Measurements from ENCODE around the gene C2orf78.
"Not testable (repeated sequence)": the region's sequence is repeated elsewhere in the genome, so short reads cannot be mapped to it uniquely, and the experiment has no call there.

C2orf78 gene

GRCh38 chr2:73766349-73766748 lies 17.6 kb upstream of the C2orf78 start:
- DNase-seq (ENCODE audit: low read depth) = no peak
- no peak overlapping the region for H3K4me3 ChIP-seq (ENCODE audit: control insufficient read depth, low read depth, low read length)
- TF ChIP-seq, protein P1, sequence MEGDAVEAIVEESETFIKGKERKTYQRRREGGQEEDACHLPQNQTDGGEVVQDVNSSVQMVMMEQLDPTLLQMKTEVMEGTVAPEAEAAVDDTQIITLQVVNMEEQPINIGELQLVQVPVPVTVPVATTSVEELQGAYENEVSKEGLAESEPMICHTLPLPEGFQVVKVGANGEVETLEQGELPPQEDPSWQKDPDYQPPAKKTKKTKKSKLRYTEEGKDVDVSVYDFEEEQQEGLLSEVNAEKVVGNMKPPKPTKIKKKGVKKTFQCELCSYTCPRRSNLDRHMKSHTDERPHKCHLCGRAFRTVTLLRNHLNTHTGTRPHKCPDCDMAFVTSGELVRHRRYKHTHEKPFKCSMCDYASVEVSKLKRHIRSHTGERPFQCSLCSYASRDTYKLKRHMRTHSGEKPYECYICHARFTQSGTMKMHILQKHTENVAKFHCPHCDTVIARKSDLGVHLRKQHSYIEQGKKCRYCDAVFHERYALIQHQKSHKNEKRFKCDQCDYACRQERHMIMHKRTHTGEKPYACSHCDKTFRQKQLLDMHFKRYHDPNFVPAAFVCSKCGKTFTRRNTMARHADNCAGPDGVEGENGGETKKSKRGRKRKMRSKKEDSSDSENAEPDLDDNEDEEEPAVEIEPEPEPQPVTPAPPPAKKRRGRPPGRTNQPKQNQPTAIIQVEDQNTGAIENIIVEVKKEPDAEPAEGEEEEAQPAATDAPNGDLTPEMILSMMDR (conservative IDR thresholded peaks at IDR 0.05; ENCODE audit: control insufficient read depth, insufficient read depth, low read depth, low read length) = no peak

DNA sequence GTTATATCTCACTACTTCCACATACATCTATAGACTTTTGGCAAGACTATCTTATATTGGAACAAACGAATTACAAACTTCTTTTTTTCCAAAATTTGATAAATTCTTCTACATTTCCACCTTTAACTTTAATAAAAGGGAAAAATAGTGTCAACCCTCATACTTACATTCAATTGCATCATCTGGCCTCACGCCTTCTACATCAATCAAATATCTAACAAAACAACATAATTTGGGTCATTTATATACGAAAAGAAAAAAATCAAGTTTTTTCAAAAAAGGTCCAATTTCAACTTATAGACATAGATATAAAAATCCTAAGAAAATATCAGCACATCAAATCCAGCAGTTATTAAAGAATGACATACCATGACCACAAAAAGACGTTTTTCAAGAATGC lies 17.0 kb upstream of the C2orf78 start:
- TF ChIP-seq, protein P1 (conservative IDR thresholded peaks at IDR 0.05; ENCODE audit: control insufficient read depth, insufficient read depth, low read depth, low read length) = no peak
- H3K4me3 ChIP-seq (ENCODE audit: control insufficient read depth, low read depth, low read length) = no peak overlapping the region
- DNase-seq (ENCODE audit: low read depth) = no peak

DNA sequence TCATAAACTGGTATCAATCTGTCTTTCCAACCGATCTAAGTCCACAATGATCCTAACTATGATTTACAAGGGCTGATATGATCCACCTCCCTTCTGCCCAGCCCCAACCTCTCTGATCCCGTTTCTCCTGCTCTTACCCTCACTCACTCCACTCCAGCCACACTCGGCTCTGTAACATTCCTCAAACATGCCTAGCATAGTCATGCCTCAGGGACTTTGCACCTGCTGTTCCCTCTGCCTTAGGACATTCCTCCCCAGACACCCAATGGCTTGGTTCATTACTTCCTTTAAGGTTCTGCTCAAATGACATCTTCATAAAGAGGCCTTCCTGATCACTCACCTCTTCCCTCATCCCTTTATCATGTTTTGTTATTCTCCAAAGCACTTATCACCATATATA lies 13.3 kb upstream of the C2orf78 start:
- TF ChIP-seq, protein P1 (conservative IDR thresholded peaks at IDR 0.05; ENCODE audit: control insufficient read depth, insufficient read depth, low read depth, low read length) = no peak
- DNase-seq (ENCODE audit: low read depth) = no peak
- H3K4me3 ChIP-seq (ENCODE audit: control insufficient read depth, low read depth, low read length) = no peak overlapping the region

DNA sequence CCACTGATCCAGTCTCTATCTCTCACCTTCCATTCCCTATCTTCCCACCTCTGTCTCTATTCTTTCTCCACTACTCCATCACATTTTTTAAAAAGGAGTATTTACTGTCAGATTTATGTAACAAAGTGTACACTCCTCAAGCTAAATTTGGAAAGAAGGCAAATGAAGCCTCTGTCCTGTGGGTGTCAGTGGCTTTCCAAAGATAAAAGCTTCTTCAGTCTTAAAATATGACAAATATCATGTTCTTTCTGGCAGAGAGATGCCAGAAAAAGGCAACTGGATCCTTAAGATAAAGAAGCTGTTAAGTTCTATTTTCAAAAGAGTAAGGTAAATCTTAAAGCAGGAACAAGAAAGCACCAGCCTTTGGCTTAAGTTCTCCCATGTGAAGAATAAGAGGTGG lies 11.2 kb upstream of the C2orf78 start:
- DNase-seq (ENCODE audit: low read depth) = no peak
- TF ChIP-seq, protein P1 (conservative IDR thresholded peaks at IDR 0.05; ENCODE audit: control insufficient read depth, insufficient read depth, low read depth, low read length) = no peak
- H3K4me3 ChIP-seq (ENCODE audit: control insufficient read depth, low read depth, low read length) = no peak overlapping the region

DNA sequence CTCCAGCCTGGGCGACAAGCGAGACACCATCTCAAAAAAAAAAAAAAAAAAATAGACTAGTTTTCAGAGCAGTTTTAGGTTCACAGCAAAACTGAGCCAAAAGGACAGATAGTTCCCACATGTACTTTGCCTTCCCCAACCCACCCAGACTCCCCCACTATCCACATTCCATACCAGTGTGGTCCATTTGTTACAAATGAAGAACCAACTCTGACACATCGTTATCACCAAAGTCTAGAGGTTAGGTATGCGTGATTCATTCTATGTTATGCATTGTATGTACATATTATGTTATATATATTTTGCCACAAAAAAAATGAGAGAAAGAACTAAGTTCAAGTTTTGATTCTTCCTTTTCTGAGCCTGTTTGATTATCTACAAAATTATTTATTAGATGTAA lies 7.6 kb upstream of the C2orf78 start:
- TF ChIP-seq, protein P1 (conservative IDR thresholded peaks at IDR 0.05; ENCODE audit: control insufficient read depth, insufficient read depth, low read depth, low read length) = no peak
- no peak overlapping the region for H3K4me3 ChIP-seq (ENCODE audit: control insufficient read depth, low read depth, low read length)
- no peak for DNase-seq (ENCODE audit: low read depth)

- TF ChIP-seq, protein P1 (conservative IDR thresholded peaks at IDR 0.05; ENCODE audit: control insufficient read depth, insufficient read depth, low read depth, low read length) = no peak
- peak; percentile 68 for DNase-seq (ENCODE audit: low read depth)
- no peak overlapping the region for H3K4me3 ChIP-seq (ENCODE audit: control insufficient read depth, low read depth, low read length)
Measured at GRCh38 chr2:73776869-73777519, 7.0 kb upstream of the C2orf78 start.

GRCh38 chr2:73778867-73779466 lies 5.0 kb upstream of the C2orf78 start:
- H3K4me3 ChIP-seq (ENCODE audit: control insufficient read depth, low read depth, low read length) = peak overlapping the region; percentile 100
- not testable (repeated sequence) for DNase-seq (ENCODE audit: low read depth)
